ENCODE results near the gene PDZD8. TPM values are rescaled to one million over a fixed set of nuclear protein-coding genes. Genes with fewer than 3 reads are reported as not detected.

Gene PDZD8
- total and polyA plus RNA-seq, 8 donors = 4.6 to 55.9 (median 39.9) TPM

- H3K4me3 ChIP-seq = peak overlapping the region in 2 of 4 donors; percentile 12 to 14
- TF ChIP-seq, protein P1, sequence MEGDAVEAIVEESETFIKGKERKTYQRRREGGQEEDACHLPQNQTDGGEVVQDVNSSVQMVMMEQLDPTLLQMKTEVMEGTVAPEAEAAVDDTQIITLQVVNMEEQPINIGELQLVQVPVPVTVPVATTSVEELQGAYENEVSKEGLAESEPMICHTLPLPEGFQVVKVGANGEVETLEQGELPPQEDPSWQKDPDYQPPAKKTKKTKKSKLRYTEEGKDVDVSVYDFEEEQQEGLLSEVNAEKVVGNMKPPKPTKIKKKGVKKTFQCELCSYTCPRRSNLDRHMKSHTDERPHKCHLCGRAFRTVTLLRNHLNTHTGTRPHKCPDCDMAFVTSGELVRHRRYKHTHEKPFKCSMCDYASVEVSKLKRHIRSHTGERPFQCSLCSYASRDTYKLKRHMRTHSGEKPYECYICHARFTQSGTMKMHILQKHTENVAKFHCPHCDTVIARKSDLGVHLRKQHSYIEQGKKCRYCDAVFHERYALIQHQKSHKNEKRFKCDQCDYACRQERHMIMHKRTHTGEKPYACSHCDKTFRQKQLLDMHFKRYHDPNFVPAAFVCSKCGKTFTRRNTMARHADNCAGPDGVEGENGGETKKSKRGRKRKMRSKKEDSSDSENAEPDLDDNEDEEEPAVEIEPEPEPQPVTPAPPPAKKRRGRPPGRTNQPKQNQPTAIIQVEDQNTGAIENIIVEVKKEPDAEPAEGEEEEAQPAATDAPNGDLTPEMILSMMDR (IDR thresholded peaks at IDR 0.05) = no peak
- WGBS, 2 donors = 5 to 6% methylated on average over 3 of the region's 3 CpGs
- ATAC-seq = peak; percentile 26 to 68 (median 60)
- H3K4me1 ChIP-seq = peaks cover 42 to 64% (median 60%) of the 10 kb centered on the region in 3 donors
- peak; percentile 60 for FAIRE-seq
- intact Hi-C loops (cut with DNase I) = no loop called here
- H3K36me3 ChIP-seq = no peaks in the 10 kb centered on the region
- peaks cover 0 to 2% (median 0%) of the 10 kb centered on the region in 4 donors for H3K9me3 ChIP-seq
- no peaks in the 10 kb centered on the region for H3K27me3 ChIP-seq
- peak overlapping the region in 3 of 4 donors; percentile 6 to 92 (median 72) for H3K27ac ChIP-seq
- DNase-seq = no peak
Measured at GRCh38 chr10:117360994-117361667, 14.1 kb downstream of the PDZD8 start.

- FAIRE-seq (no peak), DNase-seq (no peak), ATAC-seq (peak in 1 of 4 donors; percentile 18)
- Histone ChIP-seq H3K36me3 (no peaks in the 10 kb centered on the region), H3K4me1 (peaks cover 46 to 62% (median 62%) of the 10 kb centered on the region in 3 donors), H3K9me3 (peaks cover 0 to 3% (median 0%) of the 10 kb centered on the region in 4 donors), H3K27ac (peak overlapping the region in 2 of 4 donors; percentile 72 to 92), H3K4me3 (no peak overlapping the region), H3K27me3 (no peaks in the 10 kb centered on the region)
- TF ChIP-seq, protein P1 (IDR thresholded peaks at IDR 0.05) = no peak
- intact Hi-C loops (cut with DNase I) = no loop called here
- 38 to 48% methylated on average over 1 of the region's 1 CpG for WGBS, 2 donors
Measured at GRCh38 chr10:117360016-117360415, 15.2 kb downstream of the PDZD8 start.

DNA sequence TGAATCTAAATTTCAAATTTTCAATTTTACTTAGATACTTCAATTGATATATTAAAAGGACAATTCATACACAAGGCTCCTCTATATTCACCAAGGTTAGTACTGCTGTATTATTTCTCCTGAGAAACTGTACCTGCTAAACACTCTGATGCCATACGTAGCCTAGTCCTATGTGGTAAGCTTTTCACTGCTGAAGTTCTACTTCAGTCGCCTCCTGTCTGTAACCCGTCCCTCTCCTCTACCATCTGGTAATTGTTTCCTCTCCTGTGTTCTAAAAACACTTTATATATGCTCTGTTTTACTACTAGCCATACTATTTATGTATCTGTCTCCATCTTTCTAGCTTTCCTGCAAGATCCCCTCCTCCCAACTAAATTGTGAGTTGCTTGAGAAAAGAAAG is 20.2 kb downstream of the PDZD8 start:
- intact Hi-C loops (cut with DNase I) = no loop called here
- TF ChIP-seq, protein P1 (IDR thresholded peaks at IDR 0.05) = no peak
- Histone ChIP-seq H3K4me3 (no peak overlapping the region), H3K27ac (no peak overlapping the region), H3K36me3 (no peaks in the 10 kb centered on the region), H3K4me1 (peaks cover 12 to 42% (median 23%) of the 10 kb centered on the region in 3 donors), H3K27me3 (no peaks in the 10 kb centered on the region), H3K9me3 (peaks cover 0 to 3% (median 0%) of the 10 kb centered on the region in 4 donors)
- no peak for FAIRE-seq
- no peak for DNase-seq
- peak in 2 of 4 donors; percentile 25 to 49 for ATAC-seq
- WGBS, 2 donors = 61 to 79% methylated on average over 3 of the region's 3 CpGs

DNA sequence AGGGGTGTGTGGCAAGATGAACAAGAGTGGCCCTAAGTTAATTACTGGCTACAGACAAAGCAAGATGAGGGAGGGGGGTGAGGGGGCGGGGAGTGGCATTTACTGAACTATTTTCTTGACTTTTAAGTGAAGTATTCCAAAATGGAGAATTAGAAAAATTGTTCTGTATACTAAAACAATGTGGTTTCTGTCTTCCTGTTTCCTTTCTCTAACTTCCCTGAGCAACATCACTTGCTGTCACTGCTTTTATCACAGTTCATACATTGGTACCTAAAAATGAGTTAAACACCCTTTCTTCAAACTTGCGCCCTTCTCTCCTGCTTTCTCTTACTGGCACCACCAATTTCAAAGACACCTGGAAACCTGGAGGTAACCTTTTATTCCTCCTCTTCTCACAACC is 21.6 kb downstream of the PDZD8 start:
- Histone ChIP-seq H3K4me1 (peaks cover 12 to 43% (median 15%) of the 10 kb centered on the region in 3 donors), H3K36me3 (no peaks in the 10 kb centered on the region), H3K4me3 (no peak overlapping the region), H3K9me3 (peaks cover 0 to 3% (median 0%) of the 10 kb centered on the region in 4 donors), H3K27ac (no peak overlapping the region), H3K27me3 (no peaks in the 10 kb centered on the region)
- TF ChIP-seq, protein P1 (IDR thresholded peaks at IDR 0.05) = no peak
- DNase-seq = no peak
- WGBS, 2 donors = 93 to 98% methylated on average over 2 of the region's 2 CpGs
- intact Hi-C loops (cut with DNase I) = no loop called here
- ATAC-seq = no peak
- no peak for FAIRE-seq

DNA sequence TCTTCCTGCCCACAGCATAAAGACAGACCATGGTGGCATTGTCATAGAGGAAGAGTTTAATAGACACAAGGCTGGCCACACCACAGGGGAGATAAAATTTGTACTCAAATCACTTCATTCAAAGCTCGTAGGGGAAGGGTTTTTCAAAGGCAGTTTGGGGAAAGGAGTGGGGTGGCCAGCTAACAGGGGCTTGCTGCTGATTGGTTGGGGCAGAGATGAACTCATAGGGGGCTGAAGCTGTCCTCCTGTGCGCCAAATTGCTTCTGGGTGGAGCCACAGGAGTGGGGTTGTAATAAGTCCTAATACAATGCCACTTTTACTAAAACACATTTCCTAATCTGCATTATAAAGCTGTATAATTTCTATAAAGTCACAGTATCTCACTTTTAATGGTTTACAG is 22.5 kb downstream of the PDZD8 start:
- intact Hi-C loops (cut with DNase I) = no loop called here
- H3K27ac ChIP-seq = no peak overlapping the region
- no peak overlapping the region for H3K4me3 ChIP-seq
- peaks cover 8 to 37% (median 12%) of the 10 kb centered on the region in 3 donors for H3K4me1 ChIP-seq
- FAIRE-seq = no peak
- ATAC-seq = no peak
- DNase-seq = no peak
- no peaks in the 10 kb centered on the region for H3K36me3 ChIP-seq
- TF ChIP-seq, protein P1 (IDR thresholded peaks at IDR 0.05) = no peak
- WGBS, 2 donors = 91 to 92% methylated on average over 2 of the region's 2 CpGs
- H3K27me3 ChIP-seq = no peaks in the 10 kb centered on the region
- peaks cover 0 to 3% (median 0%) of the 10 kb centered on the region in 4 donors for H3K9me3 ChIP-seq

Measured in pancreas (tissue), 10 donors.